Hippocampal formation (tissue), 2 donors: ENCODE results near the gene FTCDNL1.

Source experiments
- DNase-seq, 2 donors: peaks; one replicate each; lab custom pipeline; 2025; lab: John Stamatoyannopoulos, UW

Gene FTCDNL1

GRCh38 chr2:199742884-199743283 is 108.1 kb downstream of the FTCDNL1 start:
- no peak for DNase-seq

DNA sequence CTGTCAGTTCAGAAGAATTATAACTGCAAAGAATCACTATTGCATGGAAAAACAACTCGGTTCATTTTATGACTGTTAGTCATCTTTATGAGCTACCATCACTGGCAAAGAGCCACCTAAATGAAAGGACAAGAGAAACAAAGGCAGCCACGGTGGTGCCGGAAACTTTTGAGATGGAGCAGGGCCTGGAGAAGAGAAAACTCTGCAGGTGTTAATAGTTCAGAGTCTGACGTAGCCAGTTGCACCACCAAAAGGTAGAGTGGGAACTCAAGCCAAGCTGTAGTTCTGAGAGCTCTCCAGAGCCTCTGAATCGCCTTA is 110.9 kb downstream of the FTCDNL1 start:
- no peak for DNase-seq

DNA sequence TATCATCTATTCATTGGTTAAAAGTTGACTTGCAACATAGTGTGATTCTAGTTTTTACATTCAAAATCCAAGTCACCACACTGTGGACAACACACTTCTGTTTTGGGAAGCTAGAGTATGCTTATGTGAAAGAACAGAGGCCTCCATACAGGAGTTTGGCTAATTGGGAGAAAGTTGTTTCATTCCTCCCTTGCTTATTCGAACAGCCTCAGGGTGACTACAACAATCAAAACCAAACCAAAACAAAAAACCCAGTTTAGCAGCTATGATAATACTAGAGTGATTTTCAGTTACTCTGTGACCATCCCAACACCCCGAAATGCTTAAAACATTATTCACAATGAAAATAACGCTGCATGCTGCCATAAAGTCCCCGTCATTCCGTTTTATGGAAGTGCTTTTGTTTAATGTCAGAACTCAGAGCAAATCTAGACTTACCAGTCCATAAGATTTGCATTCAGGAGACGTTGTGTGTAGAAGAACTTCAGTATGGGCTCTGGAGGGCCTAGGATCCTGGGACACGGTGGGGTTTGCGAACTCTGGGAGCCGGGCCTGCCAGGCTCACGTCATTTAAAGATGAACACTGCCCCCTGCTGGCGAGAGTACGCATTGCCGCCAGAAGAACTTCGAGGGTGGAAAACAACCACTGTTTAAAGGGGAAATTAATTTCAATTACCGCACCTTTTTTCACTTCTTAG is 111.4 kb downstream of the FTCDNL1 start:
- DNase-seq: peak; percentile 45 to 54

DNA sequence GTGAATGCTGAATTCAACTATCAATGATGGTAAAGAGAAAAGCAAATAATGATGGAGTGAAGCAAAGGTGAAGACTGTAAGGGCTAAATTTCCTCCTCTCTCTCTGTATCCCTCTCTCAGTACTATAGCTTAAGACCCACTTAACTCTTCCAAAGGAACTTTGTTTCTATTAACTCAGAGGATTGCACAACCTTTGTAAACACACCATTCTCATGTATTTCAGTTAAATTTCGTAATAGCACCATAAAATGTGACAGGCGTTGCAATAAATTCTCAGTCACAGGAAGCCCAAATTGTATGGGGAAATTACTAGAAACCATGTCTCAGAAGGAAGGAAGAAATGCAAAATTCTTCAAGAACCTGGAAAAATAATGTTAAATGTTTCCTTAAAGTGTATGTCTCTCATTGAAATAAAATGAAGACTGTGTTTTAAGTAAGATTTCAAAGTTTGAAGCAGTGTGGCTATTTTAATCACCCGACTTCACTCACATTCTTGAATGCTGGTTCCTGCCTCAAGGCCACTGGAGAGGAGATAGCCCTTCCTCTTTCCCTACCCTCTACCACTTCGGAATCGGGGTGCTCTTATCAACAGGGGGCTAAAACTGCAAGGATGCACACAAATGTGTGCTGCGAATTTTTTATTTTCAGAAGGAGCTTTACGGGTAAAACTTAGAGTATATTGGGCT is 112.1 kb downstream of the FTCDNL1 start:
- DNase-seq: no peak

DNA sequence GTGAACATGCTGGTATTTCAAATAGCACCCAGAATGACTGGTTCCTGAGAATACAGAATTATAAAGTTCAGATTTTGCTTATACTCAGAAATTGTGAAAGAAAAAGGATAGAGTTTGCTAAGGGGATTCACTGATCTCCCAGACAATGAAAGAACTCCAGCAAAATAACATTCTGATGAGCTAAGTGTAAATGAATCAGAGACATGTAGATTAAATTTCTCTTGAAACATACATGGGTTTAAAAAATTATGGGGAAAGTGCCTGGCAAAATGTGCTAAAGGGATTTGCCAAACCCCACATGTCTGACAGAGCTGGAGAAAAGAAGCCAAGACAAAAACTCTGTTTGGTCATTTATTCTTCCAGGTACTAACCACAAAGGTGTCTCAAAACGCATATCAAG is 116.3 kb downstream of the FTCDNL1 start:
- DNase-seq: no peak

- no peak for DNase-seq
These were observed 117.0 kb downstream of the FTCDNL1 start for GRCh38 chr2:199734011-199734410.

- no peak for DNase-seq
These were observed 123.2 kb downstream of the FTCDNL1 start for GRCh38 chr2:199727801-199728200.

DNA sequence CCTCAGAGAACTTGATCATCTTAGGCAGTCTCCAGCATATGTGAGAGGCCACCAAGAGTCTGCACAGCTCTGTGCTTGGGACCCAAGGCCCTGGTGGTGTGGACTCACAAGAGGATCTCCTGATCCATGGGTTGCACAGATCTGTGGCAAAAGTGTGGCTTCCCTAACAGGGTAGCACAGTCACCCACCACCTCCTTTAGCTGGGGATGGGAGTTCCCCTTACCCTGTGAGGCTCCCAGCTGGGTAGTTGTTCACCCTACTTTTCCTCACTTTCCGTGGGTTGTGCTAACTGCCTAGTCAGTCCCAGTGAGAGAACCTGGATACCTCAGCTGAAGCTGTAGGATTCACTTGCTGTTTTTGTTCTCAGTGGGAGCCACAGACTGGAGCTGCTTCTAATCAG is 123.7 kb downstream of the FTCDNL1 start:
- no peak for DNase-seq

DNA sequence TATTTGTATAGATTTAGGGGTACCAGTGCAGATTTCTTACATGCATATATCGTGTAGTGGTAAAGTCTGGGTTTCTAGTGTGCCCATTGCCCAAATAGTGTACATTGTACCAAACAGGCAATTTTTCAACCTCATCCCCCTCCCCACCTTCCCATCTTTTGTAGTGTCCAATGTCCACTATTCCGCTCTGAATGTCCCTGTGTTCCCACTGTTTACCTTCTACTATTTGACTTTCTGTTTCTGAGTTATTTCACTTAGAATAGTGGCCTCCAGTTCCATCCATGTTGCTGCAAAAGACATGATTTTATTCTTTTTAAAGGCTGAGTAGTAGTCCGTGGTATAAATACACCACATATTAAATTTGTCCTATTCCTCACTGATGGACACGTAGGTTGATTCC is 132.9 kb downstream of the FTCDNL1 start:
- no peak for DNase-seq

- DNase-seq: no peak
These were observed 133.4 kb downstream of the FTCDNL1 start for GRCh38 chr2:199717587-199717907.

DNA sequence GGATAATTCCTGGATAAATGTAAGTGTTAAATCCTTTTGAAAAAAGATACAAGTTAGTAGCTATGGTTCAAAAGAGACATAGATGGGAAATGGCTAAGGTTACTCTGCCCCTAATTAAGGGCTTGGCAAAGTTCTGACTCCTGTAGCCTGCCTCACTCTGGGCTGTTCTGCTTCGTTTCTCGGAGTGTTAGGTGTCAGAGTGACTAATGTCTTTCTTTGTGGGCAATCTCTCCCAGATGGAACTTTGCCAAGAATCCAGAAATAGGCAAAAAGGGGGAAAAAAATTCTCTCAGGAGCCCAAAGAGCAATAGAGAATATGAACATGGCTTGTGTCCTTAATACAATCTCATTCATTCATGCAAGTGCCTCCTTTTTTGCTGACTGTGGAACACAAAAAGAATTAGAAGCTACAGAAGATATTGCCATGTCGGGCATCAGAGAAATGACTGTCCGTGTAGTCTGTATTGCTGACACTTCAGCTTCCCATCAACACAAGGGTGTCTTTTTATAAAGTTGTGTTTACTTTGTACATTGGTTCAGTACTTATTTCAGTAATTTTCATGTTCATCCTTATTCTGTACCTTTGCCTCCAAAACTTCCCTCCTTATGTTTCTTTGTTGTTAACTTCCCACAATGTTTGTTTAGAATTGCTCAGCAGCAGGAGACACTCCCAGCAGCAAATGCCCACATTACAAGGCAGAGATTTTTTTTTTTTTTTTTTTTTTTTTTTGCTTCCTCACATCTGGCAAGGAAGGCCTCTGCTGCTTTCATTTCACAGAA is 134.0 kb downstream of the FTCDNL1 start:
- DNase-seq: no peak

- DNase-seq: no peak
These were observed 137.2 kb downstream of the FTCDNL1 start for GRCh38 chr2:199713746-199714145.

- DNase-seq: no peak
These were observed 140.4 kb downstream of the FTCDNL1 start for GRCh38 chr2:199710551-199710950.
